CD4-positive, alpha-beta T cell treated with Interleukin-12 subunit alpha and Interleukin-12 subunit beta, for 1 hour (primary cell): ENCODE measurements around the gene SORCS2.

ENCODE experiments used
- DNase-seq: peaks from one replicate; pipeline ENCODE4 v3.0.0-alpha.2; 2020

Gene SORCS2

GRCh38 chr4:7275067-7275466 is 82.7 kb downstream of the SORCS2 start:
- DNase-seq, result no peak

GRCh38 chr4:7275490-7276154 is 83.3 kb downstream of the SORCS2 start:
- no peak for DNase-seq

- no peak for DNase-seq
These were observed 84.2 kb downstream of the SORCS2 start for GRCh38 chr4:7276515-7276914.

- no peak for DNase-seq
These were observed 85.9 kb downstream of the SORCS2 start for GRCh38 chr4:7278071-7278765.

- no peak for DNase-seq
These were observed 86.6 kb downstream of the SORCS2 start for GRCh38 chr4:7278981-7279380.

GRCh38 chr4:7279902-7280301 is 87.6 kb downstream of the SORCS2 start:
- DNase-seq, result no peak

- no peak for DNase-seq
These were observed 88.8 kb downstream of the SORCS2 start for GRCh38 chr4:7280926-7281690.

- DNase-seq, result no peak
These were observed 89.6 kb downstream of the SORCS2 start for GRCh38 chr4:7281691-7282665.

- no peak for DNase-seq
These were observed 90.6 kb downstream of the SORCS2 start for GRCh38 chr4:7282786-7283440.

GRCh38 chr4:7285244-7286094 is 93.1 kb downstream of the SORCS2 start:
- no peak for DNase-seq

- DNase-seq, result no peak
These were observed 93.8 kb downstream of the SORCS2 start for GRCh38 chr4:7286170-7286569.

- no peak for DNase-seq
These were observed 94.5 kb downstream of the SORCS2 start for GRCh38 chr4:7286798-7287197.

GRCh38 chr4:7287274-7287917 is 95.1 kb downstream of the SORCS2 start:
- DNase-seq, result no peak

GRCh38 chr4:7287918-7288280 is 95.6 kb downstream of the SORCS2 start:
- DNase-seq, result no peak

- no peak for DNase-seq
These were observed 96.6 kb downstream of the SORCS2 start for GRCh38 chr4:7288751-7289523.

- DNase-seq, result no peak
These were observed 97.3 kb downstream of the SORCS2 start for GRCh38 chr4:7289589-7289988.

- DNase-seq, result no peak
These were observed 99.2 kb downstream of the SORCS2 start for GRCh38 chr4:7291372-7292114.

GRCh38 chr4:7293703-7294102 is 101.4 kb downstream of the SORCS2 start:
- DNase-seq, result no peak

GRCh38 chr4:7294176-7294756 is 101.9 kb downstream of the SORCS2 start:
- no peak for DNase-seq
